Gastrocnemius medialis (tissue), 4 donors: Measurements from ENCODE around the gene ZCCHC24.

Source experiments
- POLR2A ChIP-seq, 2 donors: fragments of 450-650 bp; IDR thresholded peaks; one replicate each; pipeline ENCODE4 v1.6.1; 2017; ENCODE audit warnings: antibody characterized with exemption in 2 of 2, mild to moderate bottlenecking in 2 of 2, moderate library complexity in 2 of 2
- TF ChIP-seq, protein P1 (sequence below), 5 experiments: fragments of 450-650 bp in 3 of 5; fragments of 200-600 bp in 2 of 5; sonication (generic) in 2 of 5; IDR thresholded peaks in 4 of 5; conservative IDR thresholded peaks in 1 of 5; 1 replicate in 4 of 5; 2 replicates in 1 of 5; pipeline ENCODE4 v1.5.1; 2016 to 2019; ENCODE audit warnings: antibody characterized with exemption in 5 of 5, mild to moderate bottlenecking in 3 of 5, moderate library complexity in 3 of 5

DNA sequence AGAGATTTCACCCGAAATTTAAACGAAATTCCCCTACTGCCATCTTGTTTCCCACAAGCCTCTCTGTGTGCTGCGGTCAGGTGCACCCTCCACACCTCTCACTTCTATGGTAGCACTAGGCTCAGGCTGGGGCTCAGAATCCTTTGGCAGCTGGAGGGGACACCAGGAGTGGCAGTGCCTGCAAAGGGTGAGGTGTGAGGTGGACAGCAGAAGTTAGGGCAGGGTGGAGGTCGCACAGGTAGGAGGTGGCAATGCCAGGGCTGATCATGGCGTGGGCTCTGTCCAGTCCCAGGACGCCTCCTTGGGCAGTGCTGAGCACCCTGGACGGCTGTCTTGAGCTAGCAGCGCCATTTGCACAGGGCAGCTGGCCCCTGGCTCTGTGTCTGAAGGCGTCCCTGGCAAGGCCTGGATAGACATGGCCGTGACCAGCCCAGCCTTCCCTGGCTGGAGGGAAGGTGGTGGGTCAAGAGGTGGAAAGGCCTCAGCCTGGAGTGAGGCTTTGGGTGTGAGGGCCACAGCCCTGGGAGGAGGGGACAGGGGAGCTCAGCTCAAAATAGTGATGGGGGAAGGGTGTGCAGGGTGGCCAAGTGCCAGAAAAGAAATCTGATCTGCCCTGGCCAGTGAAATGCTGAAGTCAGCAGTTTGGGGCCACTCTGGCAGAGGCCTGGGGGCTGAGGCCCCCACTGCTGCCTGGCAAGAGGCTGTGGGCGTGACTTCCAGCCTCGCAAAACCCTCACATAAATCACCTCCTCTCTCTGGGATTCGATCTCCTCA lies 40.0 kb downstream of the ZCCHC24 start:
- TF ChIP-seq, protein P1, sequence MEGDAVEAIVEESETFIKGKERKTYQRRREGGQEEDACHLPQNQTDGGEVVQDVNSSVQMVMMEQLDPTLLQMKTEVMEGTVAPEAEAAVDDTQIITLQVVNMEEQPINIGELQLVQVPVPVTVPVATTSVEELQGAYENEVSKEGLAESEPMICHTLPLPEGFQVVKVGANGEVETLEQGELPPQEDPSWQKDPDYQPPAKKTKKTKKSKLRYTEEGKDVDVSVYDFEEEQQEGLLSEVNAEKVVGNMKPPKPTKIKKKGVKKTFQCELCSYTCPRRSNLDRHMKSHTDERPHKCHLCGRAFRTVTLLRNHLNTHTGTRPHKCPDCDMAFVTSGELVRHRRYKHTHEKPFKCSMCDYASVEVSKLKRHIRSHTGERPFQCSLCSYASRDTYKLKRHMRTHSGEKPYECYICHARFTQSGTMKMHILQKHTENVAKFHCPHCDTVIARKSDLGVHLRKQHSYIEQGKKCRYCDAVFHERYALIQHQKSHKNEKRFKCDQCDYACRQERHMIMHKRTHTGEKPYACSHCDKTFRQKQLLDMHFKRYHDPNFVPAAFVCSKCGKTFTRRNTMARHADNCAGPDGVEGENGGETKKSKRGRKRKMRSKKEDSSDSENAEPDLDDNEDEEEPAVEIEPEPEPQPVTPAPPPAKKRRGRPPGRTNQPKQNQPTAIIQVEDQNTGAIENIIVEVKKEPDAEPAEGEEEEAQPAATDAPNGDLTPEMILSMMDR (IDR thresholded peaks at IDR 0.05 in 4 of 5, conservative IDR thresholded peaks at IDR 0.05 in 1 of 5) = no peak
- no peak for TF ChIP-seq POLR2A (IDR thresholded peaks at IDR 0.05)
